Gastroesophageal sphincter (tissue), 4 donors: ENCODE measurements around the gene TTYH3. TPM values are rescaled to one million over a fixed set of nuclear protein-coding genes. Genes with fewer than 3 reads are reported as not detected.

Source experiments
- ATAC-seq: fragments of 150-250 bp; one replicate; pipeline ENCODE4 v1.9.1; 2016; ENCODE audit warnings: mild to moderate bottlenecking, moderate library complexity
- H3K27ac ChIP-seq, 4 donors: fragments of 200-600 bp; sonication (generic) in 3 of 4; 1 replicate in 3 of 4; 2 replicates in 1 of 4; pipeline ENCODE4 v1.5.1; 2016 to 2019
- H3K27me3 ChIP-seq: fragments of 200-600 bp; sonication (generic); one replicate; pipeline ENCODE4 v1.5.1; 2019
- H3K36me3 ChIP-seq, 2 donors: fragments of 200-600 bp; sonication (generic); one replicate each; pipeline ENCODE4 v1.5.1; 2019; ENCODE audit warnings: control low read depth in 1 of 2
- H3K4me1 ChIP-seq, 3 donors: fragments of 200-600 bp; sonication (generic); 1 replicate in 2 of 3; 2 replicates in 1 of 3; pipeline ENCODE4 v1.5.1; 2016 to 2019; ENCODE audit warnings: control low read depth in 2 of 3
- H3K4me3 ChIP-seq, 2 donors: fragments of 200-600 bp; sonication (generic); one replicate each; pipeline ENCODE4 v1.5.1; 2019; ENCODE audit warnings: mild to moderate bottlenecking in 1 of 2, moderate library complexity in 1 of 2
- H3K9me3 ChIP-seq, 3 donors: fragments of 200-600 bp; sonication (generic); one replicate each; pipeline ENCODE4 v1.5.1; 2017 to 2019; ENCODE audit warnings: control low read depth in 2 of 3
- EP300 ChIP-seq: sonication (generic); formaldehyde crosslinking; IDR thresholded peaks from one replicate; pipeline ENCODE4 v1.6.1; 2017; ENCODE audit warnings: antibody characterized with exemption, mild to moderate bottlenecking
- POLR2A ChIP-seq, 2 donors: fragments of 450-650 bp; IDR thresholded peaks; one replicate each; pipeline ENCODE4 v1.6.1; 2017; ENCODE audit warnings: antibody characterized with exemption in 2 of 2, mild to moderate bottlenecking in 2 of 2, moderate library complexity in 1 of 2
- POLR2AphosphoS5 ChIP-seq: sonication (generic); formaldehyde crosslinking; IDR thresholded peaks from one replicate; pipeline ENCODE4 v1.6.1; 2017; ENCODE audit warnings: antibody characterized with exemption
- WGBS, 2 donors: methylation state at CpG; one replicate each; pipeline ENCODE4 v1.1.5; 2018; ENCODE audit warnings: low coverage in 1 of 2; 5-methylcytosine and 5-hydroxymethylcytosine counted together
- total RNA-seq, 4 donors: library from RNA; depleted of rRNA; stranded (reverse); fragments of >200 nt; gene quantifications; one replicate each; pipeline ENCODE4 v1.1.0, GENCODE V29; 2016
- TF ChIP-seq, protein P1 (sequence below), 4 experiments: fragments of 200-600 bp in 2 of 4; fragments of 450-650 bp in 2 of 4; sonication (generic) in 1 of 4; IDR thresholded peaks; one replicate each; pipeline ENCODE4 v1.5.1; 2017 to 2019; ENCODE audit warnings: antibody characterized with exemption in 4 of 4, mild to moderate bottlenecking in 2 of 4, moderate library complexity in 2 of 4

Gene TTYH3
- total RNA-seq, 4 donors from 2014 or later: 11.2 to 29.8 (median 16.9) TPM

DNA sequence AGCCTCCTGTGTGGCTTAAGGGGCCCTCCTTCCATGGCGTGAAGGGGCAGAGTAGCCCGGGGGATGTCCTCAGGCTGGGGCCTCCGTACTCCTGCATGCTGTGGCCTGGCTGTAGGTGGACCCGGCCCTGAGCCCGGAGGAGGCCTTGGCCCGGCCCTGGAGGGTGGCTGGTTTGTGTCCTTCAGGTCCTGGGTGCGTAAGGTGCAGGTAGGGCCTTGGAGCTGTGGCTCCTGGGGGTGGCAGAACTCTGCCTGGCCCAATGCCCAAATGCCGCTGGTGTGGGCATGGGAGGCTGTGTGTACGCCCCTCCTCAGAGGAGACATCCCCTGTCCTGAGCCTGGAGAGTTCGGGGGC lies 29.3 kb downstream of the TTYH3 start:
- WGBS, 2 donors: no CpG with 5 or more reads among the region's 10 CpGs
- Histone ChIP-seq H3K27me3 (no peaks in the 10 kb centered on the region), H3K27ac (no peak overlapping the region), H3K4me3 (no peak overlapping the region), H3K4me1 (peaks cover 0 to 22% (median 15%) of the 10 kb centered on the region in 3 donors), H3K36me3 (peaks cover 0 to 65% of the 10 kb centered on the region in 2 donors), H3K9me3 (no peaks in the 10 kb centered on the region)
- no peak for ATAC-seq
- TF ChIP-seq POLR2A (IDR thresholded peaks at IDR 0.05) (no peak), EP300 (no peak), POLR2AphosphoS5 (no peak)
- TF ChIP-seq, protein P1, sequence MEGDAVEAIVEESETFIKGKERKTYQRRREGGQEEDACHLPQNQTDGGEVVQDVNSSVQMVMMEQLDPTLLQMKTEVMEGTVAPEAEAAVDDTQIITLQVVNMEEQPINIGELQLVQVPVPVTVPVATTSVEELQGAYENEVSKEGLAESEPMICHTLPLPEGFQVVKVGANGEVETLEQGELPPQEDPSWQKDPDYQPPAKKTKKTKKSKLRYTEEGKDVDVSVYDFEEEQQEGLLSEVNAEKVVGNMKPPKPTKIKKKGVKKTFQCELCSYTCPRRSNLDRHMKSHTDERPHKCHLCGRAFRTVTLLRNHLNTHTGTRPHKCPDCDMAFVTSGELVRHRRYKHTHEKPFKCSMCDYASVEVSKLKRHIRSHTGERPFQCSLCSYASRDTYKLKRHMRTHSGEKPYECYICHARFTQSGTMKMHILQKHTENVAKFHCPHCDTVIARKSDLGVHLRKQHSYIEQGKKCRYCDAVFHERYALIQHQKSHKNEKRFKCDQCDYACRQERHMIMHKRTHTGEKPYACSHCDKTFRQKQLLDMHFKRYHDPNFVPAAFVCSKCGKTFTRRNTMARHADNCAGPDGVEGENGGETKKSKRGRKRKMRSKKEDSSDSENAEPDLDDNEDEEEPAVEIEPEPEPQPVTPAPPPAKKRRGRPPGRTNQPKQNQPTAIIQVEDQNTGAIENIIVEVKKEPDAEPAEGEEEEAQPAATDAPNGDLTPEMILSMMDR (IDR thresholded peaks at IDR 0.05): no peak

DNA sequence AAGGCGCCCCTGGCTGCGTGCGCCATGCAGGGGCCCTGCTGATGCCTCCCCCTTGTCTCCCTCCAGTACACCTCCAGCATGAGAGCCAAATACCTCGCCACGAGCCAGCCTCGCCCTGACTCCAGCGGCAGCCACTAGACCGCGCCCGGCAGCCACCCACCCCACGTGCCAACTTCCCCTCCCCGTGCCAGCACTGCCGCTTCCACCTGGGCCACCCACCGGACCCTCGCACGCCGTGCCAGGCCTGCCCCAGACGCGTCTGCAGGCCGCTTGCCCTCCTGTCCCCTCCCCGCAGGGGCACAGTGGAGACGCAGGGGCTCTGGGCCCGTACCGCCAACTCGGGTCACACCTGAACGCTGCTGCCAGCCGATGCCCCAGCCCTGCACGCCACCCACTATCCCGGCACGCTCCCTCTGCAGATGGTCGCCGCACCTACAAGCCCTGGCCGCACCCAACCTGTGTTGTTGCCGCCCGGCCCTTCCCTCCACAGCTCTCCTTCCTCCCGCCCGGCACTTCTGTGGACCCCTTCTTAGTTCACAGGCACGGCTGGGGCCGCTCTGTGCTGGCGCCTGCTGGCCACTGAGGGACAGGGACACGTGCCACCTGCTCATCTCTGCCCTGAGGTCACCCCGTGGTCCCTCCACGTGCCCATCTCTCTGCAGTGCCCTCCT lies 30.0 kb downstream of the TTYH3 start:
- H3K4me1 ChIP-seq: peaks cover 0 to 22% (median 15%) of the 10 kb centered on the region in 3 donors
- WGBS, 2 donors: 60 to 92% methylated on average over 3 to 5 of the region's 43 CpGs
- H3K4me3 ChIP-seq: no peak overlapping the region
- TF ChIP-seq EP300 (no peak), POLR2AphosphoS5 (no peak), POLR2A (IDR thresholded peaks at IDR 0.05) (no peak)
- TF ChIP-seq, protein P1 (IDR thresholded peaks at IDR 0.05): no peak
- H3K9me3 ChIP-seq: no peaks in the 10 kb centered on the region
- no peak for ATAC-seq
- no peaks in the 10 kb centered on the region for H3K27me3 ChIP-seq
- no peak overlapping the region for H3K27ac ChIP-seq
- peaks cover 0 to 60% of the 10 kb centered on the region in 2 donors for H3K36me3 ChIP-seq

DNA sequence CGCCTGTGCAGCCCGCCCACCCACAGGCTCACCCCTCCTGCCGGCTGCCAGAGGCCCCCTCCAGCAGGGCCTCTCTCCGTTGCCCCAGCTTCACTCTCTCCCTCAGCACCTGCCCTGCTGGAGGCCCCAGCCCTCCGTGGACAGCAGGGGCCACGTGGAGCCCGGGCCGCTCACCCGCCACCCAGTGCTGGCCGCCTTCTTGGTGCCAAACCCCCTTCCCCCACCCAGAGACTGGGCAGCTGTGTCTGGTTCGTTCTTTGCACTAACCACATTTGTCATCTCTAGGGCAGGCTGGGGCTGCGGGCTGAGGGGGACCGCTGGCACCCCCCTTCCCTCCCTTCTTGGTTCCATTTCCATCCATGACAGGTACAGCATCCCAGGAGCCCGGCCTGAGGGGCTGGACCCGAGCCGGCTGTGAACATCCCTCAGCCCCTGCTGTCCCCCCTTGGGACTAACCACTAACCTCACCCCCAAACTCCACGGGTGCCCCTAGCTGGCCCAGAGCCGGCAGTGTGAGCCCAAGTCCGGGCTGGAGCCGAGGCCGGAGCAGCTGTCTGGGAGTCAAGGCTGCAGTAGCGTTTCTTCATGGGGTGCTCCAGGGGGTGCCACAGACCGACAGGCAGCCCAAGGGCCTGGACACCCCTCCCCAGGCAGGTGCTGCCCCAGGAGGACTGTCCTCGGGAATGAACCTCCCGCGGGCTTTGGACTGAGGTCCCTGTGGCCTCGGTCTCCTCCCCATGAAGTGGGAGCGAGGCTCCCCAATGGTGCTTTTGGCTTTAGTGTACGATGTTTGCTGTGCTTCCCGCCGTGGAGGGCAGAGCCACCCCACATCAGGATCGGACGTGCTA lies 30.7 kb downstream of the TTYH3 start:
- H3K36me3 ChIP-seq: peaks cover 0 to 57% of the 10 kb centered on the region in 2 donors
- 80% methylated on average over 1 of the region's 33 CpGs; no CpG with 5 or more reads in 1 of the 2 donors for WGBS, 2 donors
- H3K9me3 ChIP-seq: no peaks in the 10 kb centered on the region
- TF ChIP-seq POLR2AphosphoS5: no peak
- no peak for TF ChIP-seq EP300
- no peak for TF ChIP-seq POLR2A (IDR thresholded peaks at IDR 0.05)
- TF ChIP-seq, protein P1 (IDR thresholded peaks at IDR 0.05): no peak
- ATAC-seq: no peak
- H3K27ac ChIP-seq: peak overlapping the region in 1 of 4 donors; percentile 57
- peaks cover 0 to 22% (median 15%) of the 10 kb centered on the region in 3 donors for H3K4me1 ChIP-seq
- H3K27me3 ChIP-seq: no peaks in the 10 kb centered on the region
- H3K4me3 ChIP-seq: no peak overlapping the region

DNA sequence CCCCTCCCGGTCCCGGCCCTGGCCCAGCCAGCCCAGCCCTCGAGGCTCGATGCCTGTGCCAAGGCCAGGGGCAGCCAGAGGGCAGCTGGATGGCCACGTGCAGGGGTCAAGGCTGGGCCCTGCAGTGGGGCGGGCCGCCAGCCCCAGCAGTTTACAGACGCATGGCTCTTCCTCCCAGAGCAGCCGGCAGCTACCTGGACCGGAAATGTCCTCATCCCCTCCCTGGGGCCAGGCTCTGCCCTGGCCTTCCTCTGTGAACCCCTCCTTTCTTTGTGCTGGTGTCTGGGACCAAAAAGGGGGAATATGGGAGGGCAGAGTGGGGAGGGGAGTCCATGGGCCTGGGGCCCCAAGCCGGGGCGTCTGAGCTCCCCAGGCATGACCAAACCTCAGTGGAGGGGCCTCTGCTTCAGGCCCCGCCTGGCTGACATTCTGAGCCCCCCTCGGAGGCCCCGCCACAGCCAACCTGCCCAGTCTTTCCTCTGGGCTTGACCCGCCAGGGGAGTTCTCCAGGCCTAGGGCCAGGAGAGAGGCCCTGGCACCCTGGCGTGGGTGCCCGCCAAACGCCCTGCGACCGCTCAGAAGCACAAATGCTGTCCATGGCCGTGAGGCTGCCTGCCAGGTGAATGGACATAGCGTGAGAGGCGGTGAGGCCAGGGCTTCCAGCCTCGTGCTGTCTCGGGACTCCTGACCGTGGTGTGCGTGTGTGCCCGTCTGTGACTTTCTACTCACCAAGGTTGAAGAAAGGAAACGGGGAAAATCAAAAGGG lies 31.5 kb downstream of the TTYH3 start:
- H3K4me3 ChIP-seq: no peak overlapping the region
- no peak for TF ChIP-seq POLR2A (IDR thresholded peaks at IDR 0.05)
- TF ChIP-seq POLR2AphosphoS5: peak; percentile 55
- peaks cover 0 to 48% of the 10 kb centered on the region in 2 donors for H3K36me3 ChIP-seq
- peaks cover 0 to 22% (median 15%) of the 10 kb centered on the region in 3 donors for H3K4me1 ChIP-seq
- H3K27ac ChIP-seq: peak overlapping the region in 1 of 4 donors; percentile 57
- no peaks in the 10 kb centered on the region for H3K9me3 ChIP-seq
- peak; percentile 69 for ATAC-seq
- H3K27me3 ChIP-seq: no peaks in the 10 kb centered on the region
- WGBS, 2 donors: 75 to 81% methylated on average over 4 to 7 of the region's 30 CpGs

DNA sequence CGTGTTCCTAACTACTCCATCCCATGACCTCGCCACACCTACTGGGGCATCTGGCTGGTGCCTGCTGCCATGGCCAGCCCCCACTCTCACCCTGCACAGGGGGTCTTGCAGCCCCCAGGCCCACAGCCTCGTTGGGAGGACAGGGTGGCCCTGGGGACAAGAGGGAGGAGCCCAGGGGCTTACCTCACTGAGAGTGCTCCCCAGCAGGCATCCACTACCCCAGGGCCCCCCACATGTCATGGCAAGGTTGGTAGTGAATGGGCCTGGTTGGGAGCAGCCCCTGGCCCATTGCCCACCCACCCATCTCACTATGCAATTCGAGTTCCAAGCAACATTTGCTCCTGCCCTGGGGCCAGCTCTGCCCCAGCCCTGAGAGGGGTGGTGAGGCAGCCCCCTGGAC lies 32.2 kb downstream of the TTYH3 start:
- TF ChIP-seq POLR2AphosphoS5: no peak
- TF ChIP-seq POLR2A (IDR thresholded peaks at IDR 0.05): no peak
- TF ChIP-seq EP300: no peak
- TF ChIP-seq, protein P1 (IDR thresholded peaks at IDR 0.05): no peak
- Histone ChIP-seq H3K27ac (peak overlapping the region in 1 of 4 donors; percentile 57), H3K4me3 (no peak overlapping the region), H3K36me3 (peaks cover 0 to 42% of the 10 kb centered on the region in 2 donors), H3K4me1 (peaks cover 0 to 22% (median 15%) of the 10 kb centered on the region in 3 donors), H3K9me3 (no peaks in the 10 kb centered on the region), H3K27me3 (no peaks in the 10 kb centered on the region)
- 100% methylated on average over 1 of the region's 4 CpGs; no CpG with 5 or more reads in 1 of the 2 donors for WGBS, 2 donors
- ATAC-seq: no peak
